GM19043 (cell line): Measurements from ENCODE around the gene METTL22.
"Not testable (repeated sequence)": the region's sequence is repeated elsewhere in the genome, so short reads cannot be mapped to it uniquely, and the experiment has no call there.

Experiments used
- ATAC-seq: cut with Tn5 transposase; IDR thresholded peaks from one replicate; pipeline ENCODE4 v1.9.1; 2021; ENCODE audit warnings: low read depth; ENCODE audit not compliant: unreplicated experiment

Gene METTL22

DNA sequence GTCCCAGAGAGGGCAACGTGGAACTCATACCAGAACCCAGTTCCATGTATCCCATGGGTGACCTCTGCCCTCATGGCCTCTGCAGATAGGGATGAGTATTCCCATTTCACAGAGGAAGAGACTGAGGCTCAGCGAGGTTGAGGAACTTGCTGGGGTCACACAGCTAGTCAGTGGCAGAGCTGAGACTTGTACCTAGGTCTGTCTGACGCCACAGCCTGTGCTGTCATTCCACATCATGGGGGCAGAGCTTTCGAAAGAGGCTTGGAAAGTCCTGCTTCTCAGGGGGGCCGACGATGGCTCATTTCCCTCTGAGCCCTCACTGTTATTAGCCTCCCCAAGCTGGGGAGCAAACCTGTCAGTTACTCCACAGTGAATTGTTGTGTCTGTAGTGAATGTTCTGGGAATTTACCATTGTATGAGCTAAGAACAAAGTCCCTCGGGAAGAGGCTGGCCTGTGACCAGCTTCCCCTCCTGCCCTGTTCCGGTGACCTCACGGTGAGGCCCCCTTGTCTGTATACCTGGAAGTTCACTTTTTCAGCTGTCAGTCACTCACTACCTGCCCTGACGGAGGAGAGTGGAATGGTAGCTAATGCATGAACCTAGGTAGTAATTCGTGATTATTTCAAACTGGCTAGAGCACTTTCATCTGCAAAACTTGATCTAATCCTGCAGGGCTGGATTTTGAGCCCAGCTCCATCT is 8.9 kb downstream of the METTL22 start:
- no peak for ATAC-seq

DNA sequence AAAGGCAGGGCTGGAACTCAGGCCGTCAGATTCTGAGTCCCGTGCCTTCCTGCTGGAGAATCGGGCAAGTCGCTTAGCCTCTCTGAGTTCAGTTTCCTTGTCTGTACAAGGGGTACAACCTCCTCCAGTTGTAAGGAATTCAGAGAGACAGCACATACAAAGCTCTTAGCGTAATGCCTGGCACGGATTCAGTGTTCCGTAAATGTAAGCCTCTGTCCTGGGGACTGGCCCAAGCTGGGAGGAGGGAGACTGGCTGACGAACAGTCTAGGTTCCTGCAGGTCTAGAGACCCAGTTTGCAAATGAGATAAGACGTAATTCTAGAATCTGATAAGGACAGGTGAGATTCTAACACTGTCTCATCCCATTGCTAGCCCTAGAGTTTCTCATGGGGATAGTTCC is 9.9 kb downstream of the METTL22 start:
- ATAC-seq, result no peak

DNA sequence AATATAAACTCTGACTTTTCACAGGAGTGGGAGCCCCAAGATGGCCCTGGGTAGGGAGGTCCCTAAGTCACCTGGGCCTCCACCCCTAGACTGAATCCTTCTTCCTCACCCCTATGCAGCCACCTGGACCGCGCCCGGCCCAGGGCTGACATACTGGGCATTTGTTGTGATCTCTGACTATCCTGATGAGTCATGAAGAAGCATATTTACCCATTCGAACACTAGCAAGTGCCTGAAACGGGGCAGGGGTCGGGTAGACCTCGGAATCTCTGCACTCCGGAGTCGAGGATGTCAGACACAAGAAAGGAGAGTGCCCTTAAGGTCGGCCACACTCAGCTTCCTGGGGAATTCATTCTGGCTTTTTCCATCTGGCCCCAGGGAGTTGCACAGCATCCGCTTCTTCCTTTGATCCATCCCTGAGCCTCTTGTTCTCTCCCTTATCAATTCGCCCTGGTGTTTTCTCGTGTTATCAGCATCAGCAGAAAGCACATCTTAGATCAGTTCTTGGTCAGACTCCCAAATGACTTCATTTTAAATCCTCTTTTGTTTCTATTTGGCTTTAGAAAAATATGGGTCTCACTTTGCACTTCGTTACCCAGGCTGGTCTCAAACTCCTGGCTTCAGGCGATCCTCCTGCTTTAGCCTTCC is 10.4 kb downstream of the METTL22 start:
- ATAC-seq, result no peak

DNA sequence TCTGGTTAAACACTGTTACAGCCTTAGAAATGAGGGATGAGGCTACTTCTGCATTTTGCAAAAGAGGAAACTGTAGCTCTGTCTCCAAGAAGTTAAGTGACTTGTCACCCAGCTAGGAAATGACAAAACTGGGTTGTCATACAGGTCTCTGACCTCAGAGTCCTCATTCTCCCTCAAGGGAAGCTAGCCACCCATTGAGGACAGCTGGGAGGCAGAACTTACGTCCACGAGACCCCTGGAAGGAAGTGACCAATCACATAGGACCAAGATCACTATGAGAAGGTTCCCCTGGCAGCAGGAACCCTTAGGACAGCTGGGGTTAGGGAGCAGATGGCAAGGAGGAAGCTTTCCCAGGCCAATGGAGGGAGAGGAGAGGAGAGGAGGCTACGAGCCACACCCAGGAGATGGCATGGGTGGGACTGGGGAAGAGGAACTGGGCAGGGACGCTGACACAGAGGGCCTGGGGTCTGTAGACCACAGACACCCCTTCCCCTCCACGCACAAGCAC is 11.2 kb downstream of the METTL22 start:
- ATAC-seq, result no peak

DNA sequence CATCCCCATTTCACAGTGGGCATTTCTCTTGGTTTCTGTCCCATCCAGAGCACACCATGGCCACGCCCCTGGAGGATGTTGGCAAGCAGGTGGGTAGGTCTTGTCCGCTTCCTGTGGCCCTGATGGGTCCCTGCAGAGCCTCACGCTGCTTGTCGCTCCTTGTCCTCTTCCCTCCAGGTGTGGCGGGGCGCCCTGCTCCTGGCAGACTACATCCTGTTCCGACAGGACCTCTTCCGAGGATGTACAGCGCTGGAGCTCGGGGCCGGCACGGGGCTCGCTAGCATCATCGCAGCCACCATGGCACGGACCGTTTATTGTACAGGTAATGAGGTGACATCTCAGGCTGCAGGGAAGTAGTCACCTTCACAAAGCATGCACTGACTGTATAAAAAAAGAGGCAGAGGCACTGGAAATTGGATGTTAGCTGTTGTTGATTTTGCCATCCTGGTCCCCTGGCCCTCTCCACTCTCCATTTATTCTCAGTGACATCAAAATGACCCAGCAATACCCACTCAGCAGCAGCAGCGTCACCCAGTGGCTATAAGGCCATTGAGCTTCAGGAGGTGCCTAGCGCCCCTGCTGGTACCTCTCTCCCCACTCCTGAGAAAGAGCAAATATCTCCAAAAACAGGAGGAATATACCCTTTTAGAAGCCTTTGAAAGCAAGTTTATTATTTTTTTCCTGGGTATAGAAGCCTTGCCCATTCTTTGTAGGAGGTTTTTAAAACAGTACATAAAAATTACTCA is 13.7 kb downstream of the METTL22 start:
- ATAC-seq, result no peak

DNA sequence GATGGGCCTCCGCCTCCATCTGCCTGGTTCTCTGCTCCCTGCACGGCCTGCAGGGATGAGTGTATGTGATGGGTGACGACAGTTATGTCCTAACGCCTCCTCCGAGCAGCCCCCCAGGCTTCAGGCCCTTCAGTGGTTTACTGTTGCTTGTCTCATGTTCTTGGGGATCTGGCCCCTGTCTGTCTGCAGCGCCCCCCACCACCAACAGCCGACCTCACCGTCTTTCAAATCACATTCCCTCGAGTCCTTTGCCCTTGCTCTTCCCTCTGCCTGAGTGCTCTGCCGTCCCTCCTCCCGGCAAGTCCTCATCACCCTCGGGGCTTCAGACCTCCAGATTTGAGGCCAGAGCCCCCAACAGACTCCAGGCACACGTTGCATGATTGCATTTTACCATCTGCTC is 18.2 kb downstream of the METTL22 start:
- no peak for ATAC-seq

DNA sequence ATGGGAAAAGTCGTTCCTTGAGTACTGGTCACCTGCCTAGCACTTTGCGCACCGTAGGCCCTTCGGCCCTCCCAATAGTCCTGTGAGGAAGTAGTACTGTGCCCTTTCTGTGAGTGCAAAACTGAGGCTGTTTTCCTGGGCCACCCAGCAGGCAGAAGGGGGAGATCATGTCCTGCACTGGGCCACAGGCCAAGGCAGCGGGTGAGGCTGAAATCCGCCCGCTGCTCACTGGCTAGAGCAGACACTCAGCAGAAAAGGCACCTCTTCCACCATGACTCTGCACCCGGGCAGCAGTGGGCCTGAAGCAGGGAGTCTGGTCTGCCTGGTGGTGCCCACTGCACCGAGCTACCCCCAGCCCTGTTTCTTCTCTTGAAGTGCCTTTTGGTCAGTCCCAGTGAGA is 20.2 kb downstream of the METTL22 start:
- ATAC-seq, result no peak

DNA sequence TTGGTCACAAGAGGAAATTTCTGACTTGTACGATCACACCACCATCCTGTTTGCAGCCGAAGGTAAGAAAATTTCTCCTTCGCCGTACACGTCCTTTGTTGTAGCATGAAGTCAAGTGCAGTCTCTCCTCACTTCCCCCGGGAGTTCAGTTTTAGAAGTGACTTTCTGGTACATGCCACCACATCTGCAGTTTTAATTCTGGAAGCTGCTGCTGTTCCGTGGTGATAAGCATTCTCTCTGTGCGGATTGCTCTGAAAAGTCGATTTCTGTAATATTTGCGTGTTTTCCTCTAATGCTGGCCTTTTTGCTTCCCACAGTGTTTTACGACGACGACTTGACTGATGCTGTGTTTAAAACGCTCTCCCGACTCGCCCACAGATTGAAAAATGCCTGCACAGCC is 20.6 kb downstream of the METTL22 start:
- no peak for ATAC-seq

DNA sequence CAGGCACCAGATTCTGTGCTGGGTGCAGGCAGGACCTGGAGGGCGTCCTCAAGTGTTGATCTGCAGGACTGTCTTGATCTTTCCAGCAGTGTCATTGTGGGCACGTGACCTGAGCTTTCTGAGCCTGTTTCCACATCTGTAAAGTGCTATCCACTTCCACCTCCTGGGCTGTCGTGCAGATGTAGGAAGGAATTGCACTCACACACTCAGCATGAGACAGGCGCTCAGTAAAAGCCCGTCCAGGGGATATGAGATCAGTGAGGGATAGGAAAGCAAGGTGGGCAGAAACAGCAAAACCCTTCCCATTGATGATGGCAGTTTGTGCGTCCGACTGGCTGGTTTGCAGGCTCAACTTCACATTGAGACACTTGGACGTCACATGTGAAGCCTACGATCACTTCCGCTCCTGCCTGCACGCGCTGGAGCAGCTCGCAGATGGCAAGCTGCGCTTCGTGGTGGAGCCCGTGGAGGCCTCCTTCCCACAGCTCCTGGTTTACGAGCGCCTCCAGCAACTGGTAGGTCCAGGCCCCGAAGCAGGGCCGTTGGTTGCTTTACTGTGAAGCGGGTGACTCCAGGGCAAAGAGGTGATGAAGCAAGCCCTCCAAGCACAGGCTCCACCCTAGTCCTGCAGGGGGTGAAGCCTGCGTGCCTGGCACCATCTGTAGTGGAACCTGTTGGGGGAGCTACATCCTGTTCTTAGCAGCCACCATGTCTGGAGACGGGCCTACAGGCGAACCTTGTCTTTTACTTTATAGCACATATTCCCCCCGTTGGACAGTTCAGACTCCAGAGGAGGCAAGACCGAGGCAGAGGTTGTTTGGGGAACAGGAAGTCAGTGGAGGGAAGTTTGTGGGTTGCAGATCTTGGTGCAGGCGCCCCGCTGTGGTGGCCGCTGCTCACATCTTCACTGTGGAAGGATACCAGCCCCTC is 23.0 kb downstream of the METTL22 start:
- ATAC-seq, result no peak

DNA sequence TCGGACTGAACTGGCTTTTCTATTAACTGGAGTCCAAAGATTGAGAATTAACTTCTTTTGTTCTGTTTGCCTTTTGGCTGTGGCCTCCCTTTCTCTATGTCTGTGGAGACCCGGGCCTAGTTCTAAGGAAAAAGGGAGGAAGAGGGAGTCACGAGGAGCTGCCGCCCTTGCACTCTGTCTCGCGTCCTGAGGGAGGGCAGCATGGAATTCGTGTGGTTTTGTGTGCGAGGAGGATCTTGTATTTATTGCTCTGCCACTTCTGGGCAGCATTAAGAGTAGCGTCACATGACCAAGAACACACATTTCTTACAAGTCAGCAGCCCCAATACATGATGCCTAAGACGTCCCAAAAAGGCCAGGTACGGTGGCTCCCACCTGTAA is 23.6 kb downstream of the METTL22 start:
- ATAC-seq, result no peak

DNA sequence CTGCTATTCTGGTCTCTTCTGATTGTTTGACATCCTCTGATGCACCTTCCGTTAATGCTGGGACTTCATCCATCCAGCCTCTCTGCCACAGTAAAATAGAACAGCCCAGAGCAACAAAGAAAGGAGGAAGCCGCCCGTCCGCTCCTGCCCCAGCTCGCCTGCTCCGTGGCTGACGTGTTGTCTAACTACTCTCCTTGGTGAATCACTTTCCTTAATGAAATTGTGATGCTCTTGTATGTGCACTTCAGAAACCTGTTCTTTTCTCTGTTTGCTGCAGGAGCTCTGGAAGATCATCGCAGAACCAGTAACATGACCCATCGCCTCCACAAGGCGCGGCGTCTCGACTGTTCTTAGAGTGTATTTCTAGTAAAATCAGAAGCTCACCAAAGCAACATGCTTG is 24.3 kb downstream of the METTL22 start:
- no peak for ATAC-seq

DNA sequence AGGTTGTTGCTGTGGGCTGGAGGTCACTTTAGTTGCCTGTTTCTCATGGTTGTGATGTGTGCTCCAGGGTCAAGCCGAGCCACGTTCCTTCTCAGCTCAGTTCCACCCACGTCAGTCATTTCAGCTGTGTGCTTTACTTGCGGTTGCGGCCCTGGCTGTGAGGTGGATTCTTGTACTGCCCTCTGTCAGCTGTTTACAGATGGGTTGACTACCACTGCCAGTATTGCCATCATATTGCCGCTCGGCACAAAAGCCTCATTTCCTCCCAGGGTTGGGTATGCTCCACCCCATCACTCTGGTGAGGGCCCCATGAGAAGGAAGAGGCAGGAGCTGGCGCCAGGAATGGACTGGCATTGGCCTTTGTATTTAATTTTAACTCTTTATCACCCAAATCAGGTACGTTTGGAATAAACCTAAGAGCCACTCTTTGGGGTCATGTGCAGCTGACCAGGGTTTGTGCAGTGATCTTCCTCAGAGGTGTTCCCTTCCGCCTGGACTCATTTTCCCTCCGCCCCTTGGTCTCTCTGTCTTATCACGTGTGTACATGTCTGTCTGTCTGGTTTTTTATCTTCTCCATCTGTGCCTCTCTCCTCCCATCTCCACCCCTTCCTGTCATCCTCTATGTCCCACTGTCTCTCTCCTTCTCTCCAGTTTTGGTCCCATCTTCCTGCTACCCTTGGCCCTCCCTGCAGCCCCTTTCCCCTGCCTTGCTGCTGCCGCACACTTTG is 25.0 kb downstream of the METTL22 start:
- ATAC-seq, result no peak

DNA sequence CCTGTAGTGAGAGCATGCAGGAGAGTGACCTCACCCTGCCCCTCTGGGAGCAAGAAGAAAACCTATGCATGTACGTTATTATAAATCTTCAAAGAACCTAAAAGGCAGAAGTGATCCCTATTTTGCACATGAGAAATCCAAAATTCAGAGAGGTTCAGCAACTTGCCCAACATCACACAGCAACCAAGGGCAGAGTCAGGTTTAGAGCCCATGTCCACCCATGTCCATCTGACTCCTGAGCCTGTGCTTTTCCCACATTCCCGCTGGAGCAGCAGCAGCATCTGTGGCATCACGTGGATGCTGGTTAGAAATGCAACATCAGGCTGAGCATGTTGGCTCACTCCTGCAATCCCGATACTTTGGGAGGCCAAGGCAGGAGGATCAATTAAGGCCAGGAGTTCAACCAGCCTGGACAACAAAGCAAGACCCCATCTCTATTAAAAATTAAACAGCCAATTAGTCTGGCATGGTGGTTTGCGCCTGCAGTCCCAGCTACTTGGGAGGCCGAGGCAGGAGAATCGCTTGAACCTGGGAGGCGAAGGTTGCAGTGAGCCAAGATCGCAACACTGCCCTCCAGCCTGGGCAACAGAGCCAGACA is 26.3 kb downstream of the METTL22 start:
- no peak for ATAC-seq

DNA sequence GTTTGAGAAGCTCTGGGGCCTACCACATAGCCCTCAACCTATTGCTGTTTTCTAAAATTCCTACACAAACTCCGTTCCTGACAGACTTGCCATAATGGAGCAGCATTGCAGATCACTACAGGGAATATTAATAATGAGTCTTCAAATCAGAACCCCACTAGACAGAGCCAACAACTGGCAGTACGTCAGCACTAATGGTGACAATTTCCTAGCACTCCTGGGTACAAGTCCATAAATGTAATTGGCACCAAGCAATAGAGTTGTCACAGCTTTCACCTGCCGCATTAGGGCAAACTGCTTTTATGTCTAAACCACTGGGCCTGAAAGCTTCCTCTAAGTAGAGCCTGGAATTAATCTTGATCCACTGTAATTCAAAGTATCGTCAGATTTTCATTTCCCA is 27.4 kb downstream of the METTL22 start:
- ATAC-seq, result no peak

DNA sequence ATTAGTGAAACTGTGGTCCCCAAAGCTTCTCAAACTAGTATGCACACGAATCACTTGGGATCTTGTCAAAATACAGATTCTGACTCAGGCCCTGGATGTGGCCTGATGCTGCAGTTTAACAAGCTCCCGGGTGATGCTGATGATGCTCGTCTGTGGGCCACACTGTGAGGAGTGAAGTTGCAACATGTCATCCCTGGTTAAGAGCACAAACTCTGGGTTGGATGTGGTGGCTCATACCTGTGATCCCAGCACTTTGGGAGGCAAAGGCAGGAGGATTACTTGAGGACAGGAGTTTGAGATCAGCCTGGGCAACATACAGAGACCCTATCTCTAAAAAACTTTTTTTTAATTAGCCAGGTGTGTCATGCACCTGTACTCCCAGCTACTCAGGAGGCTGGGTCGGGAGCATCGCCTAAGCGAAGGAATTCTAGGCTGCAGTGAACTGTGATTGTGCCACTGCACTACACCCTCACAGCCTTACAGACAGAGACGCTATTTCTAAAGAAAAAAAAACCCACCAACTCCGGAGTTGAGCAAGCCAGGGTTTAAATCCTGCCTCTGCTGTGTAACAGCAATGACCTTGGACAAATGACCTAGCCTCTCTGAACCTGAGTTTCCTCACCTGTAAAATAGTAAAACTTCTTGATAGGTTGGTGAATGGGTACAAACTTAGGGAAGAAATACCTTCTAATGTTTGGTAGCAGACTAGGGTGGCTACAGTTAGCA is 28.5 kb downstream of the METTL22 start:
- no peak for ATAC-seq

DNA sequence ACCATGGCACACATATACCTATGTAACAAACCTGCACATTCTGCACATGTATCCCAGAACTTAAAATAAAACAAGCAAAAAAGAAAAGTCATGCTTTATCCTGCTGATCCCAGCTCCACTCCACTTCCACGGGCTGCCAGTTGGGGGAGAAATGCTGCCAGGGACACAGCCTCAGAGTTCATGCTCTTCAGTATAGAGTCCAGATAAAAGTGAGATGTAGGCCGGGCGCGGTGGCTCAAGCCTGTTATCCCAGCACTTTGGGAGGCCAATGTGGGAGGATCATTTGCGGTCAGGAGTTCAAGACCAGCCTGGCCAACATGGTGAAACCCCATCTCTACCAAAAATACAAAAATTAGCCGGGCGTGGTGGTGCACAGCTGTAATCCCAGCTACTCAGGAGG is 30.5 kb downstream of the METTL22 start:
- not testable (repeated sequence) for ATAC-seq

DNA sequence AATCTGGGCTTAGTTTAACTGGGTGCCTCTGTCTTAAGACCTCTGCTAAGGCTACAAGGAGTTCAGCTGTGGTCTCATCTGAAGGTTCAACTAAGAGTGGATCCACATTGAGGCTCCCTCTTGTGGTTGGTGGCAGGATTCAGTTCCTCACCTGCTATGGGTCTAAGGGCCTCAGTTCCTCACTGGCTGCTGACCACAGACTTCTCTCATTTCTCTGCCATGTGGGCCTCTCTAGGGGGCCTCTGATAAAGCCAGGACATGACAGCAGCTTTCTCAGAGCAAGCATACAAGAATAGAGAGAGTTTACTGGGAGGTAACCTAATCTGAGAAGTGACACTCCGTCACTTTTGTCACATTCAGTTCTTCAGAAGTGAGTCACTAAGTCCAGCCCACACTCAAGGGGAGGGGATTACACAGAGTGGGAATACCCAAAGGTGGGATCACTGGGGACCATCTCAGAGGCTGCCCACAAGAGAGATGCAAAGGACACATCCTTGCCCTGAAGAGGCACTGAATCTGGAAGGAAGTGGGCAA is 33.8 kb downstream of the METTL22 start:
- no peak for ATAC-seq

DNA sequence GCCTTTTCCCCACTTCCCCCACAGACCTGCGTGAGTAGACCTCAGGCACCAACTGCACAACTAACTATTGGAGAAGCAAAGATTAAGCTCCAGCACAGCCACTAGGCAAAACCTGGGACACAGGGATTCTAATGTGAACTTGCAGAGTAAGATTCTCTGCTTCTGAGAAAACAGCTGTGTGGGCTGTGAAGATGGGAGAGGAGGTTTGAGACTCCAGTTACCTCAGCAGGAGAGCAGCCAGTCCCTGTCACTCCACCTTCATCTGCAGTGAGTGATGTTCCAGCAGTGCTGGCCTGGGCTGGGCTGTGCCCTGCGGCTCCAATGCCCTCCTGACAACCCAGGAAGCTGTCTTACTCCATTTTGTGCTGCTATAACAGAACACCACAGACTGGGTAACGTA is 34.9 kb downstream of the METTL22 start:
- no peak for ATAC-seq

DNA sequence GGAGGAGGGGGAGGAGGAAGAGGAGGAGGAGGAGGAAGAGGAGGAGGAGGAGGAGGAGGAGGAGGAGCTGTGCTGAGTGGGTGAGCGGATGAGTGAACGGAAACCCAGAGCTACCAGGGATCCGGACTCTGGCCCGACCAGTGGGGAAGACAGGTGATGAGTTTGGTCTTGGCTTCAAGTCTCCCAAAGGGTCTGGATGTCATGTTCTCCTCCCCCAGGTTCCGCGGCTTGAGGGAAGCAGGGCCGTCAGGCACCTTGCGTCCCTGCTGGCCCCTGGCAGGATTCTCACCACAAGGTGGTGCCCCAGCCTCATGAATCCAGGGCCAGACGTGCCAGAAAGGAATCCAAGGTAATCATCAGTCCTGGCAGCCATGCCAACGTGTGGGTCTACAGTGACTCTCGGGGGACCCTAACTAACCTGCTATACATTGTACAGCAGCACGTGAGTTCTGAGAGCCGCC is 39.4 kb downstream of the METTL22 start:
- ATAC-seq, result no peak
